ENCODE measurements around the gene LPP.

GRCh38 chr3:188137051-188137450, 16.9 kb upstream of the LPP start:
- TF ChIP-seq EZH2 (optimal IDR thresholded peaks at IDR 0.05; ENCODE audit: low read depth, low read length) (no peak), CTCF (IDR thresholded peaks at IDR 0.05; ENCODE audit: low read length) (no peak)

All from MM.1S (cell line).